HEK293T (cell line): ENCODE data around the gene PXDN.
"Not testable (repeated sequence)": the region's sequence is repeated elsewhere in the genome, so short reads cannot be mapped to it uniquely, and the experiment has no call there.

Experiments
- CTCF ChIA-PET: fragments of 350-600 bp; formaldehyde crosslinking; extraction: SDS; loops from one replicate; lab custom pipeline; 2021; ENCODE audit warnings: antibody characterized with exemption, inconsistent platforms; lab: Yijun Ruan, JAX
- POLR2A ChIA-PET: fragments of 350-600 bp; formaldehyde crosslinking; extraction: SDS; loops from one replicate; lab custom pipeline; 2020; ENCODE audit warnings: antibody characterized with exemption, inconsistent platforms; lab: Yijun Ruan, JAX
- DNase-seq: peaks from one replicate; pipeline ENCODE4 v3.0.0; 2012; ENCODE audit warnings: mixed read lengths; ENCODE audit errors: extremely low spot score
- ARNT ChIP-seq: fragments of 450-650 bp; IDR thresholded peaks from 2 replicates; pipeline ENCODE4 v1.6.1; 2017; ENCODE audit warnings: mild to moderate bottlenecking
- BHLHE40 ChIP-seq: fragments of 450-650 bp; IDR thresholded peaks from 2 replicates; pipeline ENCODE4 v1.6.1; 2016; ENCODE audit warnings: mild to moderate bottlenecking, moderate library complexity, borderline replicate concordance
- CTBP1 ChIP-seq: fragments of 450-650 bp; IDR thresholded peaks from 2 replicates; pipeline ENCODE4 v1.6.1; 2016; ENCODE audit warnings: borderline replicate concordance
- ELF4 ChIP-seq: fragments of 450-650 bp; IDR thresholded peaks from 2 replicates; pipeline ENCODE4 v1.6.1; 2017; ENCODE audit warnings: antibody characterized with exemption
- FOXA1 ChIP-seq: fragments of 450-650 bp; IDR thresholded peaks from 2 replicates; pipeline ENCODE4 v1.6.1; 2016; ENCODE audit warnings: mild to moderate bottlenecking
- FOXK2 ChIP-seq: fragments of 450-650 bp; IDR thresholded peaks from 2 replicates; pipeline ENCODE4 v1.6.1; 2016; ENCODE audit warnings: mild to moderate bottlenecking
- FOXM1 ChIP-seq: fragments of 450-650 bp; IDR thresholded peaks from 2 replicates; pipeline ENCODE4 v1.6.1; 2017; ENCODE audit warnings: mild to moderate bottlenecking, borderline replicate concordance
- HDGF ChIP-seq: fragments of 450-650 bp; IDR thresholded peaks from 2 replicates; pipeline ENCODE4 v1.6.1; 2017; ENCODE audit warnings: antibody characterized with exemption, borderline replicate concordance
- L3MBTL2 ChIP-seq: fragments of 450-650 bp; conservative IDR thresholded peaks from 2 replicates; pipeline ENCODE4 v1.6.1; 2016; ENCODE audit warnings: mild to moderate bottlenecking
- LEF1 ChIP-seq: fragments of 450-650 bp; IDR thresholded peaks from 2 replicates; pipeline ENCODE4 v1.6.1; 2017; ENCODE audit warnings: mild to moderate bottlenecking, borderline replicate concordance
- NFRKB ChIP-seq: fragments of 450-650 bp; IDR thresholded peaks from 2 replicates; pipeline ENCODE4 v1.6.1; 2016; ENCODE audit warnings: mild to moderate bottlenecking, moderate library complexity
- SP1 ChIP-seq: fragments of 450-650 bp; IDR thresholded peaks from 2 replicates; pipeline ENCODE4 v1.6.1; 2017
- SUZ12 ChIP-seq: fragments of 450-650 bp; IDR thresholded peaks from 2 replicates; pipeline ENCODE4 v1.6.1; 2016; ENCODE audit warnings: mild to moderate bottlenecking
- TARDBP ChIP-seq: fragments of 450-650 bp; IDR thresholded peaks from 2 replicates; pipeline ENCODE4 v1.6.1; 2016
- ZNF384 ChIP-seq: fragments of 450-650 bp; IDR thresholded peaks from 2 replicates; pipeline ENCODE4 v1.6.1; 2016
- TF ChIP-seq, protein P1 (sequence below): fragments of 450-650 bp; IDR thresholded peaks from 2 replicates; pipeline ENCODE4 v1.6.1; 2016

PXDN gene

GRCh38 chr2:1680222-1681016 is 63.9 kb downstream of the PXDN start:
- TF ChIP-seq HDGF = no peak
- TF ChIP-seq, protein P1, sequence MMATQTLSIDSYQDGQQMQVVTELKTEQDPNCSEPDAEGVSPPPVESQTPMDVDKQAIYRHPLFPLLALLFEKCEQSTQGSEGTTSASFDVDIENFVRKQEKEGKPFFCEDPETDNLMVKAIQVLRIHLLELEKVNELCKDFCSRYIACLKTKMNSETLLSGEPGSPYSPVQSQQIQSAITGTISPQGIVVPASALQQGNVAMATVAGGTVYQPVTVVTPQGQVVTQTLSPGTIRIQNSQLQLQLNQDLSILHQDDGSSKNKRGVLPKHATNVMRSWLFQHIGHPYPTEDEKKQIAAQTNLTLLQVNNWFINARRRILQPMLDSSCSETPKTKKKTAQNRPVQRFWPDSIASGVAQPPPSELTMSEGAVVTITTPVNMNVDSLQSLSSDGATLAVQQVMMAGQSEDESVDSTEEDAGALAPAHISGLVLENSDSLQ = no peak
- TF ChIP-seq L3MBTL2 = no peak
- TF ChIP-seq SUZ12 = no peak
- CTCF ChIA-PET = no interaction called here
- DNase-seq = no peak
- POLR2A ChIA-PET = no interaction called here

GRCh38 chr2:1679488-1680039 is 64.8 kb downstream of the PXDN start:
- POLR2A ChIA-PET, DNase-seq, CTCF ChIA-PET: not testable (repeated sequence)

DNA sequence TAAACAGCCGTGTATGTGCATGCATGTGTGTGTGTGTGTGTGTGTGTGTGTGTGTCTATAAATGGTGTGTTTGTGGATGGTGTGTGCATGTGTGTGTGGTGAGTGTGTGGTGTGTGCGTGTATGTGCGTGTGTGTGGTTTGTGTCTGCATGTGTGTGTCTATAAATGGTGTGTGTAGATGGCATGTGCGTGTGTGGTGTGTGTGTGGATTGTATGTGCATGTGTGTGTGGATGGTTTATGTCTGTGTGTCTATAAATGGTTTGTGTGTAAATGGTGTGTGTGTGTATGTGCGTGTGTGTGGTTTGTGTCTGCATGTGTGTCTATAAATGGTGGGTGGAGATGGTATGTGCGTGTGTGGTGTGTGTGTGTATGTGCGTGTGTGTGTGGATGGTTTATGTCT is 65.2 kb downstream of the PXDN start:
- CTCF ChIA-PET, POLR2A ChIA-PET, DNase-seq: not testable (repeated sequence)

GRCh38 chr2:1678609-1679008 is 65.7 kb downstream of the PXDN start:
- POLR2A ChIA-PET = no interaction called here
- no peak for DNase-seq
- TF ChIP-seq HDGF (no peak), TARDBP (no peak), LEF1 (no peak), FOXA1 (no peak), CTBP1 (no peak), L3MBTL2 (no peak), ARNT (no peak), ZNF384 (no peak), NFRKB (no peak), SUZ12 (no peak)
- TF ChIP-seq, protein P1 = no peak
- CTCF ChIA-PET = no interaction called here

DNA sequence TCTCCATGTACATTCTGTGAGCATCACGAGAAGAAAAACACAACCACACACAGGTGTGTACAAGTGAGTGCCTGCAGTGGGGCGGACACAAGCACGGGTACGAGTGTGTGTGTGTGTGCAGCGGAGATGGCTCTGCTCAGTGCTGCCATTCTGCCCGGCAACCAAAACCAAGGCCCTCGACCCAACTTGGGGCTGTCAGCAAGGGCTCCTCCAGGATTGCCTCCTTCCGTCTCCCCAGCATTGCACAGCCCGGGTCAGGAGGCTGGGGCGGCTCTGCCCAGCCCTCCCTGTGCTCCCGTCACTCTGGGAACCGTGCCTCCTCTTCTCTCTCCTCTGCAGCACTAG is 66.5 kb downstream of the PXDN start:
- DNase-seq = no peak

DNA sequence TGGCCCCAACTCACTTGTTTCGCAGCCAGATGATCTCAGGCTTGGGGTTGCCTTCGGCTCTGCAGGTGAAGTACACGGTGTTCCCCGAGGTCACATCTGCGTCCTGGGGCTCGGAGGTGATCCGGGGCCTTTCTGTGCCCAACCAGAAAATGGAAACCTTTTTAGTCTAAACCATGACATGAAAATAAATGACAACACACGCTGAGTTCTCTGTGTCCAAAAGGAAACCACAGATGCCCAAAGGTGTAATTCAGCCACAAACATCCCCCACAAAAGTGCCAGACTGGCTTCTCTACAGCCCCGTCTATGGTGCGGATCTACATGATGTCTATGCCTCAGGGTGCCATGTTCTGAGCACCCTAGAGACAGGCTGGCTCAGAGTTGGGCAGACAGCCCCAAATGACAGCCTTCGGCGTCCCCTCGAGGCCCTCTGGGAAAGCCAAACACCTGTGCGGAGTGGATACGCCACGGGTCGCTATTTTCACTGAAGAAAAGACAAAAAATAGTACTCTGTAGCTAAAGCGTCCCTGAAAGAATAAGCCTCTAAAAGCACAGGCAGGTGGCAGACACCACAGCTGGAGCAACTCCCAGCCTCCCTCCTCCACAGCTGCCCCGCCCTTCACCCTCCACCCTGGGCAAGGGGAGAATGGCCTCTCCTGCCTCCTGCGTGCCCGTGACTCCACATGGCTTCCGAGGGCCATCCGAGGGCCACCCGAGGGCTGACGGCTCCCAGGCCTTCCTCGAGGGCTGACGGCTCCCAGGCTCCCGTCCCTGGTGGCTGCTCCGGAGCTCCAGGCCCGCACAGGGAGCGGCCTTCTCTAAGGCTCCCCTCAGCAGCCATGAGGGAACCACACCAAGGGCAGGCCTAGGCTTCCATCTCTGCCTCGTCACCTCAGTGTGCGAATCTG is 67.1 kb downstream of the PXDN start:
- POLR2A ChIA-PET = no interaction called here
- no peak for TF ChIP-seq LEF1
- no peak for TF ChIP-seq TARDBP
- no peak for TF ChIP-seq SUZ12
- no peak for TF ChIP-seq CTBP1
- no peak for TF ChIP-seq ARNT
- no peak for TF ChIP-seq L3MBTL2
- TF ChIP-seq ELF4 = no peak
- TF ChIP-seq SP1 = no peak
- no peak for TF ChIP-seq FOXA1
- TF ChIP-seq BHLHE40 = no peak
- TF ChIP-seq, protein P1 = no peak
- no peak for TF ChIP-seq ZNF384
- no peak for TF ChIP-seq HDGF
- no peak for TF ChIP-seq FOXK2

More for the DNA sequence above, 66.5 kb downstream of the PXDN start:
- ChIA-PET POLR2A (no interaction called here), CTCF (no interaction called here)
- no peak for TF ChIP-seq ARNT
- no peak for TF ChIP-seq FOXK2
- no peak for TF ChIP-seq SUZ12
- TF ChIP-seq CTBP1 = no peak
- TF ChIP-seq TARDBP = no peak
- TF ChIP-seq NFRKB = no peak
- no peak for TF ChIP-seq L3MBTL2
- TF ChIP-seq FOXA1 = no peak
- TF ChIP-seq SP1 = no peak
- no peak for TF ChIP-seq BHLHE40
- no peak for TF ChIP-seq FOXM1
- TF ChIP-seq HDGF = no peak
- TF ChIP-seq LEF1 = no peak
- TF ChIP-seq ZNF384 = no peak
- TF ChIP-seq, protein P1 = no peak
- no peak for TF ChIP-seq ELF4

More for the DNA sequence above, 67.1 kb downstream of the PXDN start:
- no peak for DNase-seq
- CTCF ChIA-PET = no interaction called here
